SU-DHL-6 (cell line): ENCODE data around the gene SPDYE17.
"Not testable (repeated sequence)": the region's sequence is repeated elsewhere in the genome, so short reads cannot be mapped to it uniquely, and the experiment has no call there.

Experiments used
- EZH2phosphoT487 ChIP-seq: fragments of 200-600 bp; sonication (generic), shearing (Covaris generic); conservative IDR thresholded peaks from 2 replicates; pipeline ENCODE4 v1.6.1; 2018; ENCODE audit warnings: mild to moderate bottlenecking, antibody characterized with exemption, low read length, moderate library complexity, mixed read lengths
- TF ChIP-seq, protein P1 (sequence below): fragments of 200-600 bp; sonication (generic); IDR thresholded peaks from one replicate; pipeline ENCODE4 v1.5.1; 2017; ENCODE audit warnings: antibody characterized with exemption, mild to moderate bottlenecking, low read length, moderate library complexity; ENCODE audit not compliant: insufficient read depth, poor library complexity, severe bottlenecking

DNA sequence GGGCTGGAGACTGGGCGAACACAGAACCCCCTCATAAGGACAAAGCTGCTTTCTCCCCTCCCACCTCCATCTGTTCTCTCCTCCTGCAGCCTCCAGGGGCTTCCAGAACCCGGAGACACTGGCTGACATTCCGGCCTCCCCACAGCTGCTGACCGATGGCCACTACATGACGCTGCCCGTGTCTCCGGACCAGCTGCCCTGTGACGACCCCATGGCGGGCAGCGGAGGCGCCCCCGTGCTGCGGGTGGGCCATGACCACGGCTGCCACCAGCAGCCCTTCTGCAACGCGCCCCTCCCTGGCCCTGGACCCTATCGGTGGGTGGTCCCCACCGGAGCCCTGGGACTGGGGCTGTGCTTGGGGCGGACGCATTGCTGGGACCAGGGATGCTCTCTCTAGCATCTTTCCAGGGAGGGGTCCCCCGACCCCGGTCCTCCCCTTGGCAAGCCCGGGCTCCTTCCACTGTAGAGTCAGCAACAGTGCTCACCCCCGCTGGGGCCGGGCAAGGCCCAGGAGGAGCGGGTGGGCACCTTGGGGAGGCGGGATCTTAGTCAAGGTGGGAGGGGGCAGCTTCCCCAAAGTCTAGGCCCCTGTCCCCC is 26.6 kb downstream of the SPDYE17 start:
- TF ChIP-seq, protein P1, sequence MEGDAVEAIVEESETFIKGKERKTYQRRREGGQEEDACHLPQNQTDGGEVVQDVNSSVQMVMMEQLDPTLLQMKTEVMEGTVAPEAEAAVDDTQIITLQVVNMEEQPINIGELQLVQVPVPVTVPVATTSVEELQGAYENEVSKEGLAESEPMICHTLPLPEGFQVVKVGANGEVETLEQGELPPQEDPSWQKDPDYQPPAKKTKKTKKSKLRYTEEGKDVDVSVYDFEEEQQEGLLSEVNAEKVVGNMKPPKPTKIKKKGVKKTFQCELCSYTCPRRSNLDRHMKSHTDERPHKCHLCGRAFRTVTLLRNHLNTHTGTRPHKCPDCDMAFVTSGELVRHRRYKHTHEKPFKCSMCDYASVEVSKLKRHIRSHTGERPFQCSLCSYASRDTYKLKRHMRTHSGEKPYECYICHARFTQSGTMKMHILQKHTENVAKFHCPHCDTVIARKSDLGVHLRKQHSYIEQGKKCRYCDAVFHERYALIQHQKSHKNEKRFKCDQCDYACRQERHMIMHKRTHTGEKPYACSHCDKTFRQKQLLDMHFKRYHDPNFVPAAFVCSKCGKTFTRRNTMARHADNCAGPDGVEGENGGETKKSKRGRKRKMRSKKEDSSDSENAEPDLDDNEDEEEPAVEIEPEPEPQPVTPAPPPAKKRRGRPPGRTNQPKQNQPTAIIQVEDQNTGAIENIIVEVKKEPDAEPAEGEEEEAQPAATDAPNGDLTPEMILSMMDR, result not testable (repeated sequence)
- not testable (repeated sequence) for TF ChIP-seq EZH2phosphoT487
